ENCODE data around the gene SUPT3H. TPM values are rescaled to one million over a fixed set of nuclear protein-coding genes. Genes with fewer than 3 reads are reported as not detected.

Gene SUPT3H
- total and polyA plus RNA-seq, 2 donors, result 5.5 to 11.9 TPM

DNA sequence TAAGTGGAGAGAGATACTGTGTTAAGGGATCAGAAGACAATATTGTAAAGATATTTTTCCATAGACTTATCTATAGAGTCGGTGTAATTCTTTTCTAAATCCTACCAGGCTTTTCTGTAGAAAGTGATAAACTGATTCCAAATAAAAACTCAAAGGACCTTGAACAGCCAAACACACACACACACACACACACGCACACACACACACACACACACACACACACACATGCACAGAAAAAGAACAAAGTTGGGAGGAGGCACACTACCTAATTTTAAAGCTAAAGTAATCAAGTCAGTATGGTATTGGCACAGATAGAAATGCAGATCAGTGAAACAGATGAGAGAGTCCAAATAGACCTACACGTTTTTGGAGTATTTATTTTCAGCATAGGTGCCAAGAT is 534.0 kb downstream of the SUPT3H start:
- 81% methylated on average over 3 of the region's 3 CpGs for WGBS
- no peaks in the 10 kb centered on the region for H3K36me3 ChIP-seq (ENCODE audit: control insufficient read depth in 2 of 2, insufficient read depth in 2 of 2, low read length in 1 of 2)
- H3K9me3 ChIP-seq (ENCODE audit: control insufficient read depth in 2 of 2, insufficient read depth in 1 of 2, low read length in 1 of 2), result no peaks in the 10 kb centered on the region
- H3K4me3 ChIP-seq (ENCODE audit: low read length in 2 of 2), result no peak overlapping the region
- DNase-seq (ENCODE audit: low read depth in 6 of 9, low spot score in 9 of 9), result no peak
- no peak overlapping the region for H3K27ac ChIP-seq (ENCODE audit: low read depth in 1 of 2, low read length in 1 of 2)
- H3K4me1 ChIP-seq (ENCODE audit: control insufficient read depth in 2 of 2, insufficient read depth in 2 of 2, low read length in 2 of 2), result no peaks in the 10 kb centered on the region
- no peaks in the 10 kb centered on the region for H3K27me3 ChIP-seq (ENCODE audit: control insufficient read depth in 2 of 2, insufficient read depth in 1 of 2, low read length in 1 of 2)

DNA sequence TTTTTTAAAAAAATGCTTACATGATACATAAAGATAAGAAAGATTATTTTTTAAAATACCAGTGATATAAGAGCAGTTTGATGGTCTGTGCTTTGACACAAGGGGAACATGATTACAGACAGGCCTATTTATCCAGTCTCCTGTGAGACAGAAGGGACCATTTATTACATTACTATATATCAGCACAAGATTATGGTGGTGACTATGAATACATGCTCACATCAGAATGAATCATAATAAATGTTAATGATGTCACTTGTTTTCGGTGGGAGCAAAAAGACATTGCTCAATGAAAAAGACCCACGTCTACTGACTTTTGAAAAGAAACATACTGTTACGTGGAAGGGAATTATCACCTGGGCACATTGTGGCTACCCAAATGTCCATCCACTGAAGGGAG is 535.1 kb downstream of the SUPT3H start:
- Histone ChIP-seq H3K4me3 (ENCODE audit: low read length in 2 of 2) (no peak overlapping the region), H3K27ac (ENCODE audit: low read depth in 1 of 2, low read length in 1 of 2) (no peak overlapping the region), H3K36me3 (ENCODE audit: control insufficient read depth in 2 of 2, insufficient read depth in 2 of 2, low read length in 1 of 2) (no peaks in the 10 kb centered on the region), H3K9me3 (ENCODE audit: control insufficient read depth in 2 of 2, insufficient read depth in 1 of 2, low read length in 1 of 2) (no peaks in the 10 kb centered on the region), H3K4me1 (ENCODE audit: control insufficient read depth in 2 of 2, insufficient read depth in 2 of 2, low read length in 2 of 2) (no peaks in the 10 kb centered on the region), H3K27me3 (ENCODE audit: control insufficient read depth in 2 of 2, insufficient read depth in 1 of 2, low read length in 1 of 2) (no peaks in the 10 kb centered on the region)
- WGBS, result 98% methylated on average over 3 of the region's 3 CpGs
- DNase-seq (ENCODE audit: low read depth in 6 of 9, low spot score in 9 of 9), result no peak

GRCh38 chr6:44841829-44842228 is 535.9 kb downstream of the SUPT3H start:
- Histone ChIP-seq H3K27me3 (ENCODE audit: control insufficient read depth in 2 of 2, insufficient read depth in 1 of 2, low read length in 1 of 2) (no peaks in the 10 kb centered on the region), H3K27ac (ENCODE audit: low read depth in 1 of 2, low read length in 1 of 2) (no peak overlapping the region), H3K9me3 (ENCODE audit: control insufficient read depth in 2 of 2, insufficient read depth in 1 of 2, low read length in 1 of 2) (no peaks in the 10 kb centered on the region), H3K4me1 (ENCODE audit: control insufficient read depth in 2 of 2, insufficient read depth in 2 of 2, low read length in 2 of 2) (no peaks in the 10 kb centered on the region), H3K36me3 (ENCODE audit: control insufficient read depth in 2 of 2, insufficient read depth in 2 of 2, low read length in 1 of 2) (no peaks in the 10 kb centered on the region), H3K4me3 (ENCODE audit: low read length in 2 of 2) (no peak overlapping the region)
- WGBS, result 99% methylated on average over 1 of the region's 1 CpG
- no peak for DNase-seq (ENCODE audit: low read depth in 6 of 9, low spot score in 9 of 9)

GRCh38 chr6:44837741-44838140 is 540.0 kb downstream of the SUPT3H start:
- Histone ChIP-seq H3K27ac (ENCODE audit: low read depth in 1 of 2, low read length in 1 of 2) (no peak overlapping the region), H3K4me1 (ENCODE audit: control insufficient read depth in 2 of 2, insufficient read depth in 2 of 2, low read length in 2 of 2) (no peaks in the 10 kb centered on the region), H3K9me3 (ENCODE audit: control insufficient read depth in 2 of 2, insufficient read depth in 1 of 2, low read length in 1 of 2) (no peaks in the 10 kb centered on the region), H3K4me3 (ENCODE audit: low read length in 2 of 2) (no peak overlapping the region), H3K27me3 (ENCODE audit: control insufficient read depth in 2 of 2, insufficient read depth in 1 of 2, low read length in 1 of 2) (no peaks in the 10 kb centered on the region), H3K36me3 (ENCODE audit: control insufficient read depth in 2 of 2, insufficient read depth in 2 of 2, low read length in 1 of 2) (no peaks in the 10 kb centered on the region)
- DNase-seq (ENCODE audit: low read depth in 6 of 9, low spot score in 9 of 9), result no peak
- WGBS, result 98% methylated on average over 1 of the region's 1 CpG

- Histone ChIP-seq H3K27me3 (ENCODE audit: control insufficient read depth in 2 of 2, insufficient read depth in 1 of 2, low read length in 1 of 2) (no peaks in the 10 kb centered on the region), H3K27ac (ENCODE audit: low read depth in 1 of 2, low read length in 1 of 2) (no peak overlapping the region)
These were observed 540.5 kb downstream of the SUPT3H start for GRCh38 chr6:44837255-44837654.

GRCh38 chr6:44833248-44833647 is 544.5 kb downstream of the SUPT3H start:
- H3K9me3 ChIP-seq (ENCODE audit: control insufficient read depth in 2 of 2, insufficient read depth in 1 of 2, low read length in 1 of 2), result no peaks in the 10 kb centered on the region
- DNase-seq (ENCODE audit: low read depth in 6 of 9, low spot score in 9 of 9), result no peak
- no peaks in the 10 kb centered on the region for H3K27me3 ChIP-seq (ENCODE audit: control insufficient read depth in 2 of 2, insufficient read depth in 1 of 2, low read length in 1 of 2)
- no peaks in the 10 kb centered on the region for H3K36me3 ChIP-seq (ENCODE audit: control insufficient read depth in 2 of 2, insufficient read depth in 2 of 2, low read length in 1 of 2)
- 99% methylated on average over 1 of the region's 1 CpG for WGBS
- no peak overlapping the region for H3K4me3 ChIP-seq (ENCODE audit: low read length in 2 of 2)
- no peak overlapping the region for H3K27ac ChIP-seq (ENCODE audit: low read depth in 1 of 2, low read length in 1 of 2)
- H3K4me1 ChIP-seq (ENCODE audit: control insufficient read depth in 2 of 2, insufficient read depth in 2 of 2, low read length in 2 of 2), result peaks cover 0 to 4% of the 10 kb centered on the region in 2 donors

More at GRCh38 chr6:44837255-44837654, 540.5 kb downstream of the SUPT3H start:
- no peaks in the 10 kb centered on the region for H3K9me3 ChIP-seq (ENCODE audit: control insufficient read depth in 2 of 2, insufficient read depth in 1 of 2, low read length in 1 of 2)
- DNase-seq (ENCODE audit: low read depth in 6 of 9, low spot score in 9 of 9), result no peak
- H3K4me1 ChIP-seq (ENCODE audit: control insufficient read depth in 2 of 2, insufficient read depth in 2 of 2, low read length in 2 of 2), result no peaks in the 10 kb centered on the region
- no peaks in the 10 kb centered on the region for H3K36me3 ChIP-seq (ENCODE audit: control insufficient read depth in 2 of 2, insufficient read depth in 2 of 2, low read length in 1 of 2)
- no peak overlapping the region for H3K4me3 ChIP-seq (ENCODE audit: low read length in 2 of 2)

DNA sequence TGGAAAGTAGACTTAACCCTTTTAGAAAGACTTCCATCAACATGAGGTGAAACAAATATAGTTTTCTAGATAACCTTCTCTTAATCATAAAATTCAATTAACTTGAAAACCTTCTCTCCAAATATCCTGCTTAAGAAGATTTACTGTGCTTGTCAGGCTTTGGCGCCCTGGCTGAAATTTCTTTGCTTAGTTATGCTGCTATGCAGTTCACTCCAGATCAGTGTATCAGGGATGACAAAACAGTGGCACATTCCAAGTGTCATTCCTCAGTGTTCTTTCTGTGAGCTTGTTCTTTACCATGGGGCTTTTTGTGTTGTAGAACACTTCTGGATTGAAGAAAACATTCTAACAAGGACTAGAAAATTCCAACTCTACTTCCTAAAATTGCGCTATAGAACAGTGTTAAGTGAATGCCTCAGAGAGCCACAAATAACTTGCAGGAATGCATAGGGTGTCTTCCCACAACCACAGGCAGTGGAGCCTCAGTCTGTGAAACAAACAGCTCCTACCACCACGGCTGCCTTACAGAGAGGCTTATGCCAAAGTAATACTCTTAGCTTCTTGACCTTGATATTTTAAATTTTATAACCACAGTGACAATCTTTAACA is 546.6 kb downstream of the SUPT3H start:
- 95% methylated on average over 3 of the region's 3 CpGs for WGBS

GRCh38 chr6:44829836-44830235 is 547.9 kb downstream of the SUPT3H start:
- Histone ChIP-seq H3K27me3 (ENCODE audit: control insufficient read depth in 2 of 2, insufficient read depth in 1 of 2, low read length in 1 of 2) (no peaks in the 10 kb centered on the region), H3K4me3 (ENCODE audit: low read length in 2 of 2) (no peak overlapping the region), H3K4me1 (ENCODE audit: control insufficient read depth in 2 of 2, insufficient read depth in 2 of 2, low read length in 2 of 2) (peaks cover 0 to 4% of the 10 kb centered on the region in 2 donors), H3K27ac (ENCODE audit: low read depth in 1 of 2, low read length in 1 of 2) (no peak overlapping the region), H3K9me3 (ENCODE audit: control insufficient read depth in 2 of 2, insufficient read depth in 1 of 2, low read length in 1 of 2) (no peaks in the 10 kb centered on the region), H3K36me3 (ENCODE audit: control insufficient read depth in 2 of 2, insufficient read depth in 2 of 2, low read length in 1 of 2) (no peaks in the 10 kb centered on the region)
- 56% methylated on average over 2 of the region's 2 CpGs for WGBS
- DNase-seq (ENCODE audit: low read depth in 6 of 9, low spot score in 9 of 9), result no peak

More for the DNA sequence above, 546.6 kb downstream of the SUPT3H start:
- DNase-seq (ENCODE audit: low read depth in 6 of 9, low spot score in 9 of 9), result no peak
- Histone ChIP-seq H3K36me3 (ENCODE audit: control insufficient read depth in 2 of 2, insufficient read depth in 2 of 2, low read length in 1 of 2) (no peaks in the 10 kb centered on the region), H3K27me3 (ENCODE audit: control insufficient read depth in 2 of 2, insufficient read depth in 1 of 2, low read length in 1 of 2) (no peaks in the 10 kb centered on the region), H3K4me3 (ENCODE audit: low read length in 2 of 2) (no peak overlapping the region), H3K9me3 (ENCODE audit: control insufficient read depth in 2 of 2, insufficient read depth in 1 of 2, low read length in 1 of 2) (no peaks in the 10 kb centered on the region), H3K27ac (ENCODE audit: low read depth in 1 of 2, low read length in 1 of 2) (no peak overlapping the region), H3K4me1 (ENCODE audit: control insufficient read depth in 2 of 2, insufficient read depth in 2 of 2, low read length in 2 of 2) (peaks cover 0 to 4% of the 10 kb centered on the region in 2 donors)

GRCh38 chr6:44828780-44829179 is 549.0 kb downstream of the SUPT3H start:
- Histone ChIP-seq H3K27ac (ENCODE audit: low read depth in 1 of 2, low read length in 1 of 2) (no peak overlapping the region), H3K9me3 (ENCODE audit: control insufficient read depth in 2 of 2, insufficient read depth in 1 of 2, low read length in 1 of 2) (no peaks in the 10 kb centered on the region), H3K4me1 (ENCODE audit: control insufficient read depth in 2 of 2, insufficient read depth in 2 of 2, low read length in 2 of 2) (peaks cover 0 to 4% of the 10 kb centered on the region in 2 donors), H3K36me3 (ENCODE audit: control insufficient read depth in 2 of 2, insufficient read depth in 2 of 2, low read length in 1 of 2) (no peaks in the 10 kb centered on the region), H3K4me3 (ENCODE audit: low read length in 2 of 2) (no peak overlapping the region), H3K27me3 (ENCODE audit: control insufficient read depth in 2 of 2, insufficient read depth in 1 of 2, low read length in 1 of 2) (no peaks in the 10 kb centered on the region)
- WGBS, result 27% methylated on average over 2 of the region's 2 CpGs
- DNase-seq (ENCODE audit: low read depth in 6 of 9, low spot score in 9 of 9), result peak in 3 of 9 donors; percentile 2 to 35 (median 18)
